ENCODE results near the gene SCD. TPM values are rescaled to one million over a fixed set of nuclear protein-coding genes. Genes with fewer than 3 reads are reported as not detected.

The SCD gene
- total RNA-seq, 5 donors from 2014 or later (not counting 1 experiment from before 2014, with no cell fraction given), result 2.1 to 5.7 (median 4.7) TPM

DNA sequence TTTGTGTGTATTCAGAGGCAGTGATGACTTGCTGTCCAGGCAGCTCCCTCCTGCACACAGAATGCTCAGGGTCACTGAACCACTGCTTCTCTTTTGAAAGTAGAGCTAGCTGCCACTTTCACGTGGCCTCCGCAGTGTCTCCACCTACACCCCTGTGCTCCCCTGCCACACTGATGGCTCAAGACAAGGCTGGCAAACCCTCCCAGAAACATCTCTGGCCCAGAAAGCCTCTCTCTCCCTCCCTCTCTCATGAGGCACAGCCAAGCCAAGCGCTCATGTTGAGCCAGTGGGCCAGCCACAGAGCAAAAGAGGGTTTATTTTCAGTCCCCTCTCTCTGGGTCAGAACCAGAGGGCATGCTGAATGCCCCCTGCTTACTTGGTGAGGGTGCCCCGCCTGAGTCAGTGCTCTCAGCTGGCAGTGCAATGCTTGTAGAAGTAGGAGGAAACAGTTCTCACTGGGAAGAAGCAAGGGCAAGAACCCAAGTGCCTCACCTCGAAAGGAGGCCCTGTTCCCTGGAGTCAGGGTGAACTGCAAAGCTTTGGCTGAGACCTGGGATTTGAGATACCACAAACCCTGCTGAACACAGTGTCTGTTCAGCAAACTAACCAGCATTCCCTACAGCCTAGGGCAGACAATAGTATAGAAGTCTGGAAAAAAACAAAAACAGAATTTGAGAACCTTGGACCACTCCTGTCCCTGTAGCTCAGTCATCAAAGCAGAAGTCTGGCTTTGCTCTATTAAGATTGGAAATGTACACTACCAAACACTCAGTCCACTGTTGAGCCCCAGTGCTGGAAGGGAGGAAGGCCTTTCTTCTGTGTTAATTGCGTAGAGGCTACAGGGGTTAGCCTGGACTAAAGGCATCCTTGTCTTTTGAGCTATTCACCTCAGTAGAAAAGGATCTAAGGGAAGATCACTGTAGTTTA is 15.8 kb downstream of the SCD start:
- H3K4me1 Mint-ChIP-seq, result peaks cover 7 to 18% (median 10%) of the 10 kb centered on the region in 3 donors
- H3K4me3 Mint-ChIP-seq, result no peak overlapping the region
- 96% methylated on average over 4 of the region's 6 CpGs for WGBS (ENCODE audit: insufficient coverage)
- no peaks in the 10 kb centered on the region for H3K27me3 Mint-ChIP-seq
- Histone ChIP-seq H3K4me1 (ENCODE audit: control insufficient read depth in 1 of 2, extremely low read depth in 1 of 2, insufficient read depth in 2 of 2, low read length in 2 of 2) (peaks cover 0 to 4% of the 10 kb centered on the region in 2 experiments), H3K27me3 (replicated peaks in 1 of 2; ENCODE audit: control insufficient read depth in 2 of 2, extremely low read depth in 1 of 2, insufficient read depth in 2 of 2, low read length in 1 of 2) (no peaks in the 10 kb centered on the region), H3K4me3 (ENCODE audit: control insufficient read depth in 1 of 2, extremely low read depth in 1 of 2, low read length in 1 of 2) (no peak overlapping the region), H3K27ac (ENCODE audit: low read length) (no peak overlapping the region), H3K36me3 (ENCODE audit: control insufficient read depth in 2 of 2, extremely low read depth in 1 of 2, insufficient read depth in 1 of 2, low read length in 1 of 2) (no peaks in the 10 kb centered on the region), H3K9me3 (no peaks in the 10 kb centered on the region)
- H3K9me3 Mint-ChIP-seq, result no peaks in the 10 kb centered on the region
- CTCF ChIA-PET, result no interaction called here
- ATAC-seq (replicated peaks in 1 of 4) (no peak), DNase-seq (no peak)
- no peak overlapping the region for H3K27ac Mint-ChIP-seq
- peaks cover 15% of the 10 kb centered on the region for H3K36me3 Mint-ChIP-seq
- POLR2A ChIA-PET, result no interaction called here

DNA sequence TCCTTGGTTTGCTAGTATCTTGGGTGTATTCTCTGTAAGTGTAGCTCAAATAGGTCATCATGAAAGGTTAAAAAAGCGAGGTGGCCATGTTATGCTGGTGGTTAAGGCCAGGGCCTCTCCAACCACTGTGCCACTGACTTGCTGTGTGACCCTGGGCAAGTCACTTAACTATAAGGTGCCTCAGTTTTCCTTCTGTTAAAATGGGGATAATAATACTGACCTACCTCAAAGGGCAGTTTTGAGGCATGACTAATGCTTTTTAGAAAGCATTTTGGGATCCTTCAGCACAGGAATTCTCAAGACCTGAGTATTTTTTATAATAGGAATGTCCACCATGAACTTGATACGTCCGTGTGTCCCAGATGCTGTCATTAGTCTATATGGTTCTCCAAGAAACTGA is 17.1 kb downstream of the SCD start:
- H3K27me3 ChIP-seq (replicated peaks in 1 of 2; ENCODE audit: control insufficient read depth in 2 of 2, extremely low read depth in 1 of 2, insufficient read depth in 2 of 2, low read length in 1 of 2), result no peaks in the 10 kb centered on the region
- ATAC-seq (replicated peaks in 1 of 4) (no peak), DNase-seq (no peak)
- no peaks in the 10 kb centered on the region for H3K9me3 ChIP-seq
- Mint-ChIP-seq H3K4me1 (peaks cover 3 to 13% (median 6%) of the 10 kb centered on the region in 3 donors), H3K4me3 (no peak overlapping the region), H3K27me3 (no peaks in the 10 kb centered on the region), H3K9me3 (no peaks in the 10 kb centered on the region), H3K36me3 (peaks cover 15% of the 10 kb centered on the region), H3K27ac (no peak overlapping the region)
- WGBS (ENCODE audit: insufficient coverage), result 100% methylated on average over 2 of the region's 3 CpGs
- ChIA-PET POLR2A (no interaction called here), CTCF (no interaction called here)
- H3K4me3 ChIP-seq (ENCODE audit: control insufficient read depth in 1 of 2, extremely low read depth in 1 of 2, low read length in 1 of 2), result no peak overlapping the region
- H3K4me1 ChIP-seq (ENCODE audit: control insufficient read depth in 1 of 2, extremely low read depth in 1 of 2, insufficient read depth in 2 of 2, low read length in 2 of 2), result peaks cover 0 to under 1% of the 10 kb centered on the region in 2 experiments
- no peaks in the 10 kb centered on the region for H3K36me3 ChIP-seq (ENCODE audit: control insufficient read depth in 2 of 2, extremely low read depth in 1 of 2, insufficient read depth in 1 of 2, low read length in 1 of 2)
- H3K27ac ChIP-seq (ENCODE audit: low read length), result no peak overlapping the region

DNA sequence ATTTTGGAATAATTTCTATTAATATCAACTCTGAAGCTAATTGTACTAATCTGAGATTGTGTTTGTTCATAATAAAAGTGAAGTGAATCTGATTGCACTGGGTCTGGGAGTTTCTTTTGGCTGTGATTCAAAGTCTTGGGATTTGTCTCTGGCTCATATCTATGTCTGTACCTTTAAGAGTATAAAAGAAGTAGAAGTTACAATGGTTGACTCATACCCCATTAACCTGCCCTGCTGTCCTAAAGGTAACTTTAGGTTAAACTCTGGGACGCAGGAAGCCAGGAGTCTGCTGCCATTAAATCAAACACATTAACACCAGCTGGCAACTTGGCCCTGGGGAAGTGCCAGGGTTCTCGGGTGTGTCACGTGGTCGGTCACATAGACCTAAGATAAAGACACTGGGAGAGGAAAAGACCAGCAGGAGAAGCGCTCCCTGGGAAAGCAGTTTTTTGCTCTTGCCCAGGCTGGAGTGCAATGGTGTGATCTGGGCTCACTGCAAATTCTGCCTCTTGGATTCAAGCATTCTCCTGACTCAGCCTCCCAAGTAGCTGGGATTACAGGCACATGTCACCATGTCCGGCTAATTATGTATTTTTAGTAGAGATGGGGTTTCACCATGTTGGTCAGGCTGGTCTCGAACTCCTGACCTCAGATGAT is 17.8 kb downstream of the SCD start:
- ATAC-seq (replicated peaks in 1 of 4), result no peak
- peaks cover 15% of the 10 kb centered on the region for H3K36me3 Mint-ChIP-seq

DNA sequence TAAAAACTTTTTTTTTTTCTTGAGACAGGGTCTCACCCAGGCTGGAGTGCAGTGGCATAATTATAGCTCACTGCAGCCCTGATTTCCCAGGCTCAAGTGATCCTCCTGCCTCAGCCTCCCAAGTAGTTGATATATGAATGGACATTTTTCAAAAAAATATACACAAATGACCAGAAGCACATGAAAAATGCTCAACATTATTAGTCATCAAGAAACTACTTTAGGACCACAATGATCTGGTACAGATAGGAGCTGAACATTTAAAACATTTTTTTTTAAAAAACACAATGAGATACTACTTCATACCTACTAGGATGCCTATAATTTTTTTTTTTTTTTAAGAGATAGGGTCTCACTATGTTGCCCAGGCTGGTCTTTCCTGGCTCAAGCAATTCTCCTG is 21.7 kb downstream of the SCD start:
- Mint-ChIP-seq H3K9me3 (no peaks in the 10 kb centered on the region), H3K4me3 (no peak overlapping the region), H3K27me3 (no peaks in the 10 kb centered on the region), H3K36me3 (no peaks in the 10 kb centered on the region), H3K27ac (no peak overlapping the region), H3K4me1 (peaks cover 19 to 30% (median 20%) of the 10 kb centered on the region in 3 donors)
- Histone ChIP-seq H3K9me3 (no peaks in the 10 kb centered on the region), H3K36me3 (ENCODE audit: control insufficient read depth in 2 of 2, extremely low read depth in 1 of 2, insufficient read depth in 1 of 2, low read length in 1 of 2) (no peaks in the 10 kb centered on the region), H3K27ac (ENCODE audit: low read length) (no peak overlapping the region), H3K27me3 (replicated peaks in 1 of 2; ENCODE audit: control insufficient read depth in 2 of 2, extremely low read depth in 1 of 2, insufficient read depth in 2 of 2, low read length in 1 of 2) (no peaks in the 10 kb centered on the region), H3K4me3 (ENCODE audit: control insufficient read depth in 1 of 2, extremely low read depth in 1 of 2, low read length in 1 of 2) (no peak overlapping the region), H3K4me1 (ENCODE audit: control insufficient read depth in 1 of 2, extremely low read depth in 1 of 2, insufficient read depth in 2 of 2, low read length in 2 of 2) (peaks cover 27 to 40% of the 10 kb centered on the region in 2 experiments)
- ATAC-seq (replicated peaks in 1 of 4) (no peak), DNase-seq (no peak)
- POLR2A ChIA-PET, result no interaction called here
- CTCF ChIA-PET, result no interaction called here

More for the DNA sequence above, 17.8 kb downstream of the SCD start:
- 61% methylated on average over 4 of the region's 7 CpGs for WGBS (ENCODE audit: insufficient coverage)
- Mint-ChIP-seq H3K4me1 (peaks cover 3 to 10% (median 4%) of the 10 kb centered on the region in 3 donors), H3K9me3 (no peaks in the 10 kb centered on the region), H3K27me3 (no peaks in the 10 kb centered on the region), H3K4me3 (no peak overlapping the region), H3K27ac (no peak overlapping the region)
- CTCF ChIA-PET, result no interaction called here
- Histone ChIP-seq H3K27ac (ENCODE audit: low read length) (no peak overlapping the region), H3K36me3 (ENCODE audit: control insufficient read depth in 2 of 2, extremely low read depth in 1 of 2, insufficient read depth in 1 of 2, low read length in 1 of 2) (no peaks in the 10 kb centered on the region), H3K9me3 (no peaks in the 10 kb centered on the region), H3K4me1 (ENCODE audit: control insufficient read depth in 1 of 2, extremely low read depth in 1 of 2, insufficient read depth in 2 of 2, low read length in 2 of 2) (peaks cover 1 to 6% of the 10 kb centered on the region in 2 experiments), H3K27me3 (replicated peaks in 1 of 2; ENCODE audit: control insufficient read depth in 2 of 2, extremely low read depth in 1 of 2, insufficient read depth in 2 of 2, low read length in 1 of 2) (no peaks in the 10 kb centered on the region), H3K4me3 (ENCODE audit: control insufficient read depth in 1 of 2, extremely low read depth in 1 of 2, low read length in 1 of 2) (no peak overlapping the region)
- DNase-seq, result no peak
- POLR2A ChIA-PET, result no interaction called here

DNA sequence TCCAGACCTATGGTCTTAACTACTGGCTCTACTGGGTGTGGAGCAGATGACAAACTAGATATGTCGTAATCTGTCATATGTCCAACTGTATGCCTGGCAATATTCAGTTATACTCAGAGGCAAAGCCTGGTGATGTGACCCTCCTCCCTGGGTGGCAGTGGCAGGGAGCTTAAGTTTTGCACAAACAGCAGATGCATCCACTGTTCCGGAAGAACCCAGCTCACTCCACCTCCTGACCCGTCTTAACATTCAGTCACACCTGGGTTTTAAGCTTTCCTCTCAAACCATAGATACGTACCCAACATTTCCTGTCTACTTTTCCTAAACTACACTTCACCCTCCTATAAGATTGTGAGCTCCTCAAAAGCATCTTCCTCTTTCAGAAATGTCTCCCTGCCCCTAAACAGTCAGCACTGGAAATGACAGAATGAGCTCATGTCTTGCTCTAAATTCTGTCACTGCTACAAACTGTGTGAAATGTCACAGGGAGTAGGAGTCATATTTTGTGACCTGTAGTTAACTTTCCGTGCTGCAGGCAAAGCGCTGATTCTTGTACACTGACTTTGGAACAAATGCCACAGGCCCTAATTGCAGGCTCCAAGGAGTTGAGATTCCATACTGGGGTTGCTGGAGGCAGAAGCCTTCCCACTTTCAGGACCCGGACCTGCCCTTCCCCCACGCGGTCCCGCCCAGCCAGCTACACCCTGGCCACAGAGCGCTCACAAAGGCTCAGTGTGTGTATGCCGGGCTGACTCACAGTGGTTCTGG is 23.9 kb downstream of the SCD start:
- ChIA-PET CTCF (interaction anchor here (0.5 to 1.8 kb wide), 15 partner anchors 16 to 165 kb away, joined by 3 to 37 read pairs (median 4); partner anchors contain the start of genes HIF1AN (in 1 of the 2) and SCD (in 1 of the 2)), POLR2A (interaction anchor here (0.6 to 1.2 kb wide), 10 partner anchors 22 to 749 kb away, joined by 3 to 9 read pairs (median 4); partner anchors contain the start of genes HIF1AN (in 1 of the 2) and SCD (in 1 of the 2))
- DNase-seq, result peak in 31 of 35 experiments; percentile 3 to 71 (median 37)
- Mint-ChIP-seq H3K27ac (peak overlapping the region; percentile 87 to 89), H3K27me3 (no peaks in the 10 kb centered on the region), H3K36me3 (no peaks in the 10 kb centered on the region), H3K9me3 (no peaks in the 10 kb centered on the region), H3K4me1 (peaks cover 19 to 30% (median 20%) of the 10 kb centered on the region in 3 donors), H3K4me3 (peak overlapping the region in 2 of 3 donors; percentile 53 to 75)
- Histone ChIP-seq H3K27ac (ENCODE audit: low read length) (peak overlapping the region; percentile 90), H3K36me3 (ENCODE audit: control insufficient read depth in 2 of 2, extremely low read depth in 1 of 2, insufficient read depth in 1 of 2, low read length in 1 of 2) (no peaks in the 10 kb centered on the region), H3K27me3 (replicated peaks in 1 of 2; ENCODE audit: control insufficient read depth in 2 of 2, extremely low read depth in 1 of 2, insufficient read depth in 2 of 2, low read length in 1 of 2) (no peaks in the 10 kb centered on the region), H3K9me3 (no peaks in the 10 kb centered on the region), H3K4me1 (ENCODE audit: control insufficient read depth in 1 of 2, extremely low read depth in 1 of 2, insufficient read depth in 2 of 2, low read length in 2 of 2) (peaks cover 34 to 52% of the 10 kb centered on the region in 2 experiments), H3K4me3 (ENCODE audit: control insufficient read depth in 1 of 2, extremely low read depth in 1 of 2, low read length in 1 of 2) (peak overlapping the region; percentile 24 to 36)
- WGBS (ENCODE audit: insufficient coverage), result 10% methylated on average over 12 of the region's 12 CpGs
- ATAC-seq (replicated peaks in 1 of 4), result peak; percentile 48 to 66 (median 56)

Measured in T-cell (primary cell).